GM21825 (cell line): ENCODE measurements around the gene OR51V1.
"Not testable (repeated sequence)": the region's sequence is repeated elsewhere in the genome, so short reads cannot be mapped to it uniquely, and the experiment has no call there.

Experiments
- ATAC-seq: cut with Tn5 transposase; IDR thresholded peaks from one replicate; pipeline ENCODE4 v1.9.1; 2021; ENCODE audit warnings: mild to moderate bottlenecking, moderate library complexity; ENCODE audit not compliant: unreplicated experiment

OR51V1 gene, protein sequence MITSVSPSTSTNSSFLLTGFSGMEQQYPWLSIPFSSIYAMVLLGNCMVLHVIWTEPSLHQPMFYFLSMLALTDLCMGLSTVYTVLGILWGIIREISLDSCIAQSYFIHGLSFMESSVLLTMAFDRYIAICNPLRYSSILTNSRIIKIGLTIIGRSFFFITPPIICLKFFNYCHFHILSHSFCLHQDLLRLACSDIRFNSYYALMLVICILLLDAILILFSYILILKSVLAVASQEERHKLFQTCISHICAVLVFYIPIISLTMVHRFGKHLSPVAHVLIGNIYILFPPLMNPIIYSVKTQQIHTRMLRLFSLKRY

DNA sequence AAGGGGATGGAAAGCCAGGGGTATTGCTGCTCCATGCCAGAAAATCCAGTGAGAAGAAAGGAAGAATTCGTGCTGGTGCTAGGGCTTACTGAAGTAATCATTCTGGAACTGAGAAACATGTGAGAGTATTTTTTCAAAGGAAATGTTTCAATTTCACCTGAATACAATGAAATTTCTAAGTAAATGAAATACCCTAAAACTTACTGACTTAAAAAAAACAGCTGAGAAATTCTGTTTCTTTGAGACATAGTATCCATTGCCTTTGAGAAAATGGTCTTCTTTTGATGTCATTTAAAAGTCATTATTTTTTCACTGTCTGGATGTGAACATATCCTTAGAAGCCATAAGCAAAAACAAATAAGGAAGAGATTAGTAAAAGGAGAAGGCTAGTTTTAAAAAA is at the start of gene OR51V1:
TSS of gene OR51V1 (minus strand) at position 101 of the 400 bp plus-strand sequence. CDS start at position 101, 0 bp downstream.
- ATAC-seq = no peak

DNA sequence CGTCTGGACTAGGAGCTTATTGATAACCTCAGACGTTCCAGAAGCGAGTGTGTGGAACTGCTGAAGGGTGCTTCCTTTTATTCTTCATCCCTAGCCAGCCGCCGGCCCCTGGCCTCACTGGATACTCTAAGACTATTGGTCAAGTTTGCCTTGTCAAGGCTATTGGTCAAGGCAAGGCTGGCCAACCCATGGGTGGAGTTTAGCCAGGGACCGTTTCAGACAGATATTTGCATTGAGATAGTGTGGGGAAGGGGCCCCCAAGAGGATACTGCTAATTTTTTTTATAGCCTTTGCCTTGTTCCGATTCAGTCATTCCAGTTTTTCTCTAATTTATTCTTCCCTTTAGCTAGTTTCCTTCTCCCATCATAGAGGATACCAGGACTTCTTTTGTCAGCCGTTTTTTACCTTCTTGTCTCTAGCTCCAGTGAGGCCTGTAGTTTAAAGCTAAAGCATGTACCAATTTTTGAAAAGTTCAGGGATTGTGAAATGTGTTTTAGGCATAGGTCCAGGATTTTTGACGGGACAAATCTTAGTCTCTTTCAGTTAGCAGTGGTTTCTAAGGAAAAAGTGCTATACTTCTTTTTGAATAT is 49.4 kb upstream of the OR51V1 start, which contains the start of gene HBG1:
TSS of gene HBG1 (minus strand) at position 51 of the 590 bp plus-strand sequence. CDS start 53 bp downstream, outside the sequence.
- not testable (repeated sequence) for ATAC-seq

DNA sequence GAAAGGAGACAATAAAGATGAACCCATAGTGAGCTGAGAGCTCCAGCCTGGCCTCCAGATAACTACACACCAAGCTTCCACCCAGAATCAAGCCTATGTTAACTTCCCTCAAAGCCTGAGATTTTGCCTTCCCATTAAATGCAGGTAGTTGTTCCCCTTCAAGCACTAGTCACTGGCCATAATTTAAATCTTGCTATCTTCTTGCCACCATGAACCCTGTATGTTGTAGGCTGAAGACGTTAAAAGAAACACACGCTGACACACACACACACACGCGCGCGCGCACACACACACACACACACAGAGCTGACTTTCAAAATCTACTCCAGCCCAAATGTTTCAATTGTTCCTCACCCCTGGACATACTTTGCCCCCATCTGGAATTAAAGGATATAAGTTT is 48.0 kb upstream of the OR51V1 start:
- not testable (repeated sequence) for ATAC-seq

DNA sequence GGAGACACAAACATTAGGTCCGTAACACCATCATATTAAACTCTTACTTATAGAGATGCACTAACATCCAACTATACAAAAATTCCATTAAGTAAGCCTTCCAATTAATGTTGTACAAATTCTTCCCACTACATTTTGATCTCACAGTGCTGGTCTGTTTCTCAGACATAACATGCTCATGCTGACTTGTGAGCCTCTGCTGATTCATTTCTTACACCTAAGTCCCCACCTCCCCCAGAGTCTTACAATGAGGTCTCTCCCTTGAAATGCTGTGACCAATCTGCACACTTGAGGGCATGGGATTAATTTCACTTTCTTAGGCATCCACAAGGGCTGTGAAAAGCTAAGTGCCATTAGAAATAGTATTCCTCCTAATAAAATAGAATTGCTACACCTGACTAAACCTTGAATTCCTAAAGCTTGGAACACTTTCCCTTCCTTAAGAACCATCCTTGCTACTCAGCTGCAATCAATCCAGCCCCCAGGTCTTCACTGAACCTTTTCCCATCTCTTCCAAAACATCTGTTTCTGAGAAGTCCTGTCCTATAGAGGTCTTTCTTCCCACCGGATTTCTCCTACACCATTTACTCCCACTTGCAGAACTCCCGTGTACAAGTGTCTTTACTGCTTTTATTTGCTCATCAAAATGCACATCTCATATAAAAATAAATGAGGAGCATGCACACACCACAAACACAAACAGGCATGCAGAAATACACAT is 47.1 kb upstream of the OR51V1 start:
- ATAC-seq = no peak

DNA sequence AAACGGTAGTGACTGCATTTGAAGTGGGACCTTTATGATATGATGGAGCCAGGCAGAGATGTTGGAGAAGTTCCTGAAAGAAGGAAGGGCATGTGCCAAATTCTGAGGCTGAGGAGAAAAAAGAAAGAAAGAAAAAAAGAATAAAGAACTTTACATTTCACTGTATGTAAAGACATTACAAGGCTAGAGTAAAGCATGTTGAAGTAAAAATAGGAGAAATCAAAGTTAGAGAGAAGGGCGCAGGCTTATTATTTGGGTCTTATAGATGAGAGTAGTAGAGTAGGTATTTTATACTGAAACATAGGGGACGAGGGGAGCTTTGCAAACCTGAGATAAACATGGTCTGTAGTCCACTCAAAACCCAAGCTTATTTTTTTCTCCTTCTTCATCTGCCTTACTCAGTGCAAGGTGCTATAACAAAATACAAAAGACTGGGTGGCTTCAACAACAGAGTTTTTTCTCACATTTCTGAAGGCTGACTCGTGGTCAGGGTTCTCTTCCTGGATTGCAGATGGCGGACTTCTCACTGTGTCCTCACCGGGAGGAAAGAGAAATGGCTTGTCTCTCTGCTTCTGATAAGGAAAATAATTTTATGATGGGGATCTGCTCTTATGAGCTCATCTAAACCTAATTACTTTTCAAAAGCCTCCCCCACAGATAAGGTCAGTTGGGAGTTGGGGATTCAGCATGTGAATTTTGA is 46.4 kb upstream of the OR51V1 start:
- no peak for ATAC-seq

DNA sequence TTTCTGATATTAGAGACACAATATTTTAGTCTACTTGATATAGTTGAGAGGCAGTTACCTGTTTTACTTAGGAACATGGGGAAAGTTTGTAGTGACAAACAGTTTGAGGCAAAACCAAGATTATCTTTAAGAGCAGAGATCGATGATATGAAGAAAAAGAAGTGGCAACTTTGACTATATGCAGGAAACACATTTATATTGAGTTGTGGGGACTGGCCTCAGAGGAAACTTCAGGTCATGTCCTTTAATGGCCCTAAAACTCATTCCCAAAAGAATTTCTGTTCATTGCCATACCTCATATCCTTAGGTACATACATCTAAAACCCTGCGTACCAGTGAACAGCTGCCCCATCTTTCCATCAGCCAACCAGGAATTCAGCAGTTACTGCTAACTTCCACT is 44.7 kb upstream of the OR51V1 start:
- ATAC-seq = no peak

DNA sequence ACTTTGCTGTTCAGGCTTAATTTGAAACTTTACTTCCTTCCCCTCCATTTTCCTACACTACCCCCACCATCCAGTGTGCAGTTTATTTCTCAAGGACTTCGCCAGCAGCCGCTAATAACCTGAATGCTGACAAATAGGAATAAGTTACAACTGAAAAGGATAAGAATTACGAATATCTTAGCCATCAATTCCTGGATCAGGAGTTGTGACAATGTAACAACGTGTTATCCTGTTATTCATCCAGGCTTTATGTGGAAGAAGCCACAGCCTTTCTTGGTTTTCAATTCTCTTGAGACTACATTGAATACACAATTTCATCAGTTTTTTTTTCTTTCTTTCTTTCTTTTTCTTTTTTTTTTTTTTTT is 43.3 kb upstream of the OR51V1 start:
- no peak for ATAC-seq

DNA sequence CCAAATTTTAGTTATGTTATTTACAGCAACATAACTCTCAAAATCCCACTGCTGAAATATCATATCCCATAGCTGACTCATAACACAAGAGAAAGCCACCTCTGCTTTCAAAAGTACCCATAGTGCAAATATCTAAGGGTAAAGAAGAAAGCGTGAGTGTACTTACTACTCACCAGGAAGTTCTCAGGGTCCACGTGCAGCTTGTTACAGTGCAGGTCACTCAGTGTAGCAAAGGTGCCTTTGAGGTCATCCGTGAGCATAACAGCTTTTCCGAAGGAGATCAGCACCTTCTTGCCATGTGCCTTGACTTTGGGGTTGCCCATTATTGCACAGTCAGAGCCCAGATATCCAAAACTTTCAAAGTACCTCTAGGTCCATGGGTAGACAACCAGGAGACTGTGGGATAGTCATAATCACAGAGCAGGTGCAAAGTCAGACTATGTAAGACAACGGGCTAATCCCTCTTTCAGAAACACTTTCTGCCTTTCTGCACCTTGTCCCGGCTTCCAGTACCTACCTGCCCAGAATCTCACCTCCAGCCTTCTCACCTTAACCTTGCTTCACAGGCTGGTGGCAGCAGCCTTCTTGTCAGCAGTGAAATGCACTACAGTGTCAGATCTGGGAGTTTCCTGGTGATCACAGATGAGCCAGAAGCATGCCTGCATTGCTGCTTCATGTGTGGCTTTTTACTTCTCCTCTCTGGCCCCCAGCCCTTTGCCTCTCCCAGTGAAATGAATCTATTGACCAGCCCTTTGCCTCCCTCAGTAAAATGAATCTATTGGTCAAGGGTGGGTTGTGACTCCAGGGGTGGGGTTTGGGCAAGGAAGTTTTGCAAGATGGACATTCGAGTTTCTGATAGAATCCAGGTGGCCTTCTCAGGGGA is 42.7 kb upstream of the OR51V1 start:
- no peak for ATAC-seq

DNA sequence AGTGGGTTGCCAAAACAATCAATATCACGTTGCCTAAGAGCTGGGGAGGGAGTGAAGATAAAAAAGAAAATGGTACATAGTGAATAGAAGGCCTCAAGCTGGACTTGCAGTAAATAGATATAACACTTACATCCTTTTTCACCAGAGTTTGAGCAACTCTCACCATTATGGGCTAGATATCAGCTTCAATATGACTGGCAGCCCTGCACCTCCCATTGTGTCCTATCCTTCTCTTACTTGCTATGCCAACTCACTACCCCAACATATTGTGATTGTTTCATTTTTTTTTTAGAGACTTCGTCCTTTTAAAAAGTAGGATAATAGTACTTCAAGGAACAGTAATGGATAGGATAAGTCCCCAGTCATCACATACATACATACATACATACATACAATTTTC is 41.7 kb upstream of the OR51V1 start:
- ATAC-seq = no peak

DNA sequence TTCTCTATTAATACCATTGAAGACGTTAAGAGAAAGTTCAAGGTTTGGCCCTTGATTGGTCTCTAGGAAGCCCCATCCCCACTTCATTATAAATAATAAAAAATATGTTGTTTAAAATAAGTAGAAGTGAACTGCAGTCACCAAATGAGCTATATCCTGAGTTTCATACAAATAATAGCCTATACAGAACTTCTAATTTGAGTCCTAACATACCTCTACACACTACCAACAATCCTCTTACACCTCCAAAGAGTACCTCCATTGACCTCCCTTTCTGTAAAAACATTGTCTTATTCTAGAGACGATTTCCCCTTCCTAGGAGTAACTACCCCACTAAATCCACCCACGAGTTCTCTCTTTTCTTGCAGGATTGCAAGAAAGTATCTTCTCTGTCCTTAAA is 41.0 kb upstream of the OR51V1 start:
- ATAC-seq = no peak

DNA sequence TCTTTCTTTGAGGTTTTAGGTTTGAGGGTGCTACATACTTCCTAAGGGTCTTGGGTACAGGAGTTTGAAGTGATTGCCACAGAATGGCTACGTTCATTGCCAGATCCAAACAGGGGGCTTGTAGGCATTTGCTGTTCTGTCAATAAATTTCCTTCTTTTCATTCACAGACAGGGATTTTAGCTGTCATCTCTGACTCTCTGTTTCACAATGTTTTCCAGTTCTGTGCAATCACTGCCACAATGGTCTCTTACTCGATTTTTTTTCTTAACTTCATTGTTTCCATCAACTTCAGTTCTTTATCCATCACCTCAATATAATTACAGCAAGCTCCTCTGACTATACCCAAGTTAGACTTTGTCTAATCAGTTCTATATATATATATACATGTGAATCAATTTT is 40.0 kb upstream of the OR51V1 start:
- no peak for ATAC-seq

DNA sequence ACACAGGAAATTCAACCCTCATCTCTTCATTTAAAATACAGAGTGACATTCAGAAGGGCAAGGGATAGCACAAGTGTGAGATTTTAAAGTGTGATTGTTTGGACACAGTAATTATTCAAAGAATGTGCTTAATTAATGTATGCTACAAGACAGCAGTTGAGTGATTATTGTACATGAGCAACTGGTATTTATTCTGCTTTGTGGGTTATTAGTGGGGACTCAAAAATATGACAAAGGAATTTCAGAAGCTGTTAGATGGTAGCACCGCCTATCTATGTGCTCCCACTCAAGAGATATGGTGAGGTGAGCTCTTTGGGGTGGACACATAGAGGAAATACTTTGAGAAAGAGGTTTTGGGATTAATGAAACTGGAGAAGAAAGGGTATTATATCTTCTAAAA is 39.6 kb upstream of the OR51V1 start:
- no peak for ATAC-seq

DNA sequence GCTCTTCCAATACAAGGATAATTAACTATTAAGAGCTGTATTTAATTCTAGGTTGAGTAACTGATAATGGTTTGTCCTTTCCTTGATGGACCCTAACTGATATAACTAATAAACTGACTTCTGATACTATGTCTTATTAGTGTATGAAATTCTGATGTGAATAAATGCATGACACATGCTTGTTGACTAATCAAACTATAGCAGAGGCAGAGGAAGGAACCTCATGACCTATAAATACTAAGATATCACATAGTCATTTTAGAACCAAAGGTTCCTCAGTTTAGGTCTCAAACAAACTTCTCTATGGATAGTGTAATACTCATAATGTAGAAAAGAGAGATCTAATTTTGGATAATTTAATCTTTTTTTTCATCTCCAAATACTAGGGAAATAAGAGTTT is 38.6 kb upstream of the OR51V1 start:
- ATAC-seq = no peak

DNA sequence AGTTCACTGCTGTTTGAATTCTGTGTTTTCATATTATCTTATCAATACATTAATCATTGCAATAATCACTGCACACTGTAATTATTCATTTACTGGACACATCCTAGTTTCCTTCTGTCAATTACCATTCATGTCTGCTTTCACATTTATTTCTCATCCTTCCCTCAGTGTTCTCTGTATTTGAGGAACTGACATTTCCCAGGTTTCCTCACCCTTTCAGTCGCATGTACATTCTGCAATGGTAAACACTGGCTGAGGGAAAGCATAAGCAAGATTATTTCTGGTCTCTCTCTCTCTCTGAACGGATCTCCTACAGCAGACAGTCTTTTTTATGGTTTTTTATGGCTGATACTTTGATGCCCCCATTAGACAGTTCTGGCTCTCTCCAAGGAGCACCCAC is 38.0 kb upstream of the OR51V1 start:
- ATAC-seq = no peak

DNA sequence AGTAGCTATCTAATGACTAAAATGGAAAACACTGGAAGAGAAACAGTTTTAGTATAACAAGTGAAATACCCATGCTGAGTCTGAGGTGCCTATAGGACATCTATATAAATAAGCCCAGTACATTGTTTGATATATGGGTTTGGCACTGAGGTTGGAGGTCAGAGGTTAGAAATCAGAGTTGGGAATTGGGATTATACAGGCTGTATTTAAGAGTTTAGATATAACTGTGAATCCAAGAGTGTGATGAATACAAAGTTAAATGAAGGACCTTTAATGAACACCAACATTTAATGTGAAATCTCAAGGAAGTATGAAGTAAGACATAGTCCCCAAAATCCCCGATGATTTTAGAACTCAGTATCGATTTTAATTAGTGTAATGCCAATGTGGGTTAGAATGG is 36.9 kb upstream of the OR51V1 start:
- no peak for ATAC-seq

DNA sequence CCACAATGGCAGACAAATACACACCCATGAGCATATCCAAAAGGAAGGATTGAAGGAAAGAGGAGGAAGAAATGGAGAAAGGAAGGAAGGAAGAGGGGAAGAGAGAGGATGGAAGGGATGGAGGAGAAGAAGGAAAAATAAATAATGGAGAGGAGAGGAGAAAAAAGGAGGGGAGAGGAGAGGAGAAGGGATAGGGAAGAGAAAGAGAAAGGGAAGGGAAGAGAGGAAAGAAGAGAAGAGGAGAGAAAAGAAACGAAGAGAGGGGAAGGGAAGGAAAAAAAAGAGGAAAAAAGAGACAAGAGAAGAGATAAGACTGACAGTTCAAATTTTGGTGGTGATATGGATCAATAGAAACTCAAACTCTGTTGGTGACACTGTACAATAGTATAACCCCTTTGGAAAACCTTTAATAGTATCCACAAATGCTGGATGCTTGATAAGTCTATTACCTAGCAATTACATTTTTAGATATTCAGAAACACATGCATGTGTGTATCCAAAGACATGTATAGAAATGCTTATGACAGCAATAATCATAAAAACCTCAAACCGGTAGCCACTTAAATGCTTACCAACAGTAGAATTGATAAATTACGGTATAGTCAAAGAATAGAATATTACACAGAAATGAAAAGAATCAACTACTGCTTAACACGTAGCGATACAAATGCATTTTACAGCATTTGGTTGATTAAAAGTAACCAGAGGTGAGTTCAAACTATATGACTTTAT is 35.0 kb upstream of the OR51V1 start:
- ATAC-seq = no peak

DNA sequence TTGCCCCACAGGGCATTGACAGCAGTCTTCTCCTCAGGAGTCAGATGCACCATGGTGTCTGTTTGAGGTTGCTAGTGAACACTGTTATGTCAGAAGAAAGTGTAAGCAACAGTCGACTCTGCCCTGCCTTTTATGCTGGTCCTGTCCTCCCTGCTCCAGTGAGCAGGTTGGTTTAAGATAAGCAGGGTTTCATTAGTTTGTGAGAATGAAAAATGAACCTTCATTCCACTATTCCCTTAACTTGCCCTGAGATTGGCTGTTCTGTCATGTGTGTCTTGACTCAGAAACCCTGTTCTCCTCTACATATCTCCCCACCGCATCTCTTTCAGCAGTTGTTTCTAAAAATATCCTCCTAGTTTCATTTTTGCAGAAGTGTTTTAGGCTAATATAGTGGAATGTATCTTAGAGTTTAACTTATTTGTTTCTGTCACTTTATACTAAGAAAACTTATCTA is 33.9 kb upstream of the OR51V1 start, which contains the start of gene HBD:
TSS of gene HBD (minus strand) at position 103 of the 454 bp plus-strand sequence. CDS start at position 53, 50 bp downstream.
- ATAC-seq = peak; percentile 83

DNA sequence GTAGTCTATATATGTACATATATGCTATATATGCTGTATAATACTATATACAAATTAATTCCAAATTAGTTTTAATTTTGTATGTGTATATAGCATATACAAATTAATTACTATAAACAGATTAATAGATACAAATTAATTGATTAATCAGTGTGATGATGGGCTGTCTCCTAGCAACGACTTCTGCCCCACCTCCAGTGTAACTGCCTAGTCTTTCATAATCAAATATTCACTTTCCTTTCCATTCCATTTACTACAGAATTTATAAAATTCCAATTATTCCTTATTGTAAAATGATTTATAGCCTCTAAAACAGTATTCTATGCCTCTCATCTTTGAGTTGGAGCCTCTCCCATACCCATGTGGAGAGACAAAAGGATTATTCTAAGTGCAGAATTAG is 32.8 kb upstream of the OR51V1 start:
- ATAC-seq = no peak

DNA sequence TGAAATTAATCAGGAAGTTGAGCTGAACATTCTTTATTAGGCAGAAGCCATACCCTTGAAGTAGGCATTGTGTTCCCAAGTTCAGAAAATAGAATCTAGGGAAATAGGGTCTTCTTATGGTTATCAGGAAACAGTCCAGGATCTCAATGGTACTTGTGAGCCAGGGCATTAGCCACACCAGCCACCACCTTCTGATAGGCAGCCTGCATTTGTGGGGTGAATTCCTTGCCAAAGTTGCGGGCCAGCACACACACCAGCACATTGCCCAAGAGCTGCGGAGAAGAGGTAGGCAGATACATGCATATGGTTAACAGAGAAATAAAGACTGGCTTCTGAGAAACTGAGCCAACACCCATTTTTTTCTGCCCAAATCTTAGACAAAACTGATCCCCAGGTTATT is 32.3 kb upstream of the OR51V1 start:
- no peak for ATAC-seq

DNA sequence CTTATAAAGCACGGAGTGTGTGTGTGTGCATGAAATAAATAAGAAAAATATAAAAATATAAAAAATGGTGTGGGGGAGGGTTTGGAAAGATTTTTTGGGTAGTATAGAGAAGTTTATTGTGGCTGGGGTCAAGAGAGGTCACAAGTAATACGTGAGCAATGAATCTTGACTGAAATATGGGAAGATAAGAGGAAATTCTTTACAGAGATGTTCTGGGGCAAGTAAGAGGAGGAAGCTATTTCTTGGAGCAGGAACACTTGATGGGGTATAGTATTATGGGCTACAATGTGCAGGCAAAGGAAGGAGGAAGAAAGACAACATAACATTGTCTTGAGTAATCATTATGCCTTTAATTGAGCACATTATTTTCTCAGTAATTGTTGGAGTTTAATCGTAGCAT is 31.7 kb upstream of the OR51V1 start:
- ATAC-seq = no peak
